Measurements from ENCODE around the gene SPATA12.
A peak's percentile ranks its signal among the peaks of the same experiment; 100 is the strongest.
"Not testable (repeated sequence)": the region's sequence is repeated elsewhere in the genome, so short reads cannot be mapped to it uniquely, and the experiment has no call there.

SPATA12 gene

DNA sequence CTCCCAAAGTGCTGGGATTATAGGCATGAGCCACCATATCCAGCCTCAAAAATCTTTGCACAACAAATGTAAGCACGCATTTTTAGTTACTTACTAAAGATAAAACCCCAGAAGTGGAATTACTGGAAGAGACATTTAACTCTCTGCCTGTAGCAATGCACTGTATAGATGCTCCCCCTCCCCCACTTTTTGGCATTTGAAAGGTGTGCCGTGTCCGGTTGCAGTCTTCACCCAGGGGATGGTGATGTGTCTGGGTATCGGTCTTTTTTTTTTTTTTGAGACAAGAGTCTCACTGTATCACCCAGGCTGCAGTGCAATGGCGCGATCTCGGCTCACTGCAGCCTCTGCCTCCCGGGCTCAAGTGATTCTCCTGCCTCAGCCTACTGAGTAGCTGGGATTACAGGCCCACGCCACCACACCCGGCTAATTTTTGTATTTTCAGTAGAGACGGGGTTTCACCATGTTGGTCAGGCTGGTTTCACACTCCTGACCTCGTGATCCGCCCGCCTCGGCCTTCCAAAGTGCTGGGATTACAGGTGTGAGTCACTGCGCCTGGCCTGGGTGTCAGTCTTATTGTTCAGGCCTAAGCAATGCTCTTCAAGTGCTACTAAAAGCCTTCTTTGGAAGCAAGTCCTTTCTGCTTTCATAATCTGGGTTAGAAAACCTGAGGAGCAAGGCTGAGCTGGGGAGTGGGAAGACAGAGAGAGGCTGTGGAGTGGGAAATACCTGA lies 23.0 kb downstream of the SPATA12 start:
- DNase-seq (ENCODE audit: low read depth in 2 of 2) = not testable (repeated sequence)

- DNase-seq (ENCODE audit: low read depth in 2 of 2) = no peak
These were observed 24.7 kb downstream of the SPATA12 start for GRCh38 chr3:57085211-57085610.

DNA sequence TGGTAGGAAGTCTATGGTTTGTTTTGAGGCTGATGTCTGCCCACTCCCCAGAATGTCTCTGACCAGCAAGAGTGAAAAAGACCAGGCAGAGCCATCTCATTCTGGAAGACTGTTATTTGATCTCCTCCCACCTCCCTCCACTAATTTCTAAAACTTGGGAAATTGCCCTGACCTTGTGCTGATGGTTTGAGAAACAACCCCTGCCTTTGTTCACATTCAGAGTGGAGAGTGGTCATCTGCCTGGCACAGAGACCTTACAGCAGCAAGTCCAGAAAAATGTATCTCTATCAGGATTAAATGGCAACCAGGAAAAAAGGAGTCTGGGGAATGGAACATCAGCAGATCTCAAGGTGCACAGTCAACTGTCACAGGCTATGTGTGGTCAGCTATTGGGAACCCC lies 25.7 kb downstream of the SPATA12 start:
- no peak for DNase-seq (ENCODE audit: low read depth in 2 of 2)

GRCh38 chr3:57087361-57088092 lies 27.1 kb downstream of the SPATA12 start:
- no peak for DNase-seq (ENCODE audit: low read depth in 2 of 2)

GRCh38 chr3:57088503-57088902 lies 28.0 kb downstream of the SPATA12 start:
- DNase-seq (ENCODE audit: low read depth in 2 of 2) = no peak

GRCh38 chr3:57089043-57089442 lies 28.6 kb downstream of the SPATA12 start:
- no peak for DNase-seq (ENCODE audit: low read depth in 2 of 2)

GRCh38 chr3:57091521-57092273 lies 31.2 kb downstream of the SPATA12 start:
- DNase-seq (ENCODE audit: low read depth in 2 of 2) = no peak

GRCh38 chr3:57093489-57093888 lies 33.0 kb downstream of the SPATA12 start:
- DNase-seq (ENCODE audit: low read depth in 2 of 2) = no peak

DNA sequence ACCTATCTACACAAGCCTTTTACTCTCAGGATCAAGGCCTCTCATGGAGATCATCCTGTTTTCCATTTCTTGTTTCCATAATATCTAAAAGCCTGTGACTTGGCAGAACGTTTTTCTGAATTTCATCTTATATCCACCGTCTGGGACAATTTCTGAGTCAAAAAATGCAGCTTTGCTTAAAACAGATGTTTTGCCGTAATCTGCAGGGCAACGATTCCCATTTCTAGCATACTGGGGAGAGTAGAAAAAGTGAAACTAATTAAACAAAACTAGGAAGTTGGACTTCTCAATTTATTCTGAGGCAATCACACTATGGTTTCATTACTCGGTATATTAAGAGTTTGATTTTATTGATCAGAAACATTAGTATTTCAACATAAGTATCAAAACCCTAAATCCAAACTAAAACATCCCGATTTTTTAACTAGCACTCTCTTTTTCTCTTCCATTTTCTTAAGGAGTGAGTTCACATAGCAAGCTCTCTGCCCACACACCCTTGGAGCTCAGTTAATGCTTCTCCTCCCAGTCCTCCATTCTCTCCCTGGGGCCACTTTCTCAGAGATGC lies 33.6 kb downstream of the SPATA12 start:
- DNase-seq (ENCODE audit: low read depth in 2 of 2) = no peak

- no peak for DNase-seq (ENCODE audit: low read depth in 2 of 2)
These were observed 34.1 kb downstream of the SPATA12 start for GRCh38 chr3:57094575-57094974.

DNA sequence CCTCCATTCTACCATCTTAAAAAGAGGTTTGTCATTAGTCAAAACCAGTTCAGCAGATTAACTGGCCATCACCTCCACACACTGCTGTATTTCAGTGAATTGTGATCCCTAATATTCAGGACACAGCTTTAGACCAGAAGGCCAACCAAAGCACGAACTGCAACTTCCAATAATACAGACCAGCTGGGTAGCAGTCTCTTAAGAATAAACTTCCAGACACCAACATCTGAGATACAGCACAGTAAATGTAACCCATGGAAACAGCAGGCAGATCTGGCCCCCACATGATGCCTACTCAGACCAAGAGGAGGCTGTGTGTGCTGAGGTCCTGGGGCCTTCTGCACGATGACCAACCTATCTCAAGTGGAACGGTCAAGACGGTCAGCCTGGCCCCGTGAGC lies 34.9 kb downstream of the SPATA12 start:
- no peak for DNase-seq (ENCODE audit: low read depth in 2 of 2)

DNA sequence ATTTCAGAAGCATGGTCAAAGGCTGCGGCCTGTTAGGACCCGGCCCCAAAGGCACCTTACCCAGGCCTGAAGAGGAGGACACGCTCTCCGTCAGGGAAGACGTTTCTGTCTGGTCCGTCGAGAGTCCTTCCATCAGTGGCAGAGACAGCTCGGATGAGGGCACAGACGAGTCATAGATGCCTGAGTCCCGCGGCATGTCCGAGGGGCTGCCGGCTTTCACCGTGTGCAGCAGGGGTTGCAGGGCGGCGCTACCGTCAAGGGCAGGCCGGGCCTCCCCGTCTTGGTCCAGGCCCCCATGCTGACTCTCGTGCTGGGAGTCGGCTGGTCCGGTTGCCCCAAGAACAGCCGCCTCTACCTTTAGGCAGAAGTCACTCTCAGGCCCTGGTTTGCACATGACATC lies 37.1 kb downstream of the SPATA12 start:
- DNase-seq (ENCODE audit: low read depth in 2 of 2) = no peak

- no peak for DNase-seq (ENCODE audit: low read depth in 2 of 2)
These were observed 38.2 kb downstream of the SPATA12 start for GRCh38 chr3:57098418-57099310.

GRCh38 chr3:57100046-57100695 lies 39.7 kb downstream of the SPATA12 start:
- peak; percentile 40 to 50 for DNase-seq (ENCODE audit: low read depth in 2 of 2)

- no peak for DNase-seq (ENCODE audit: low read depth in 2 of 2)
These were observed 45.1 kb downstream of the SPATA12 start for GRCh38 chr3:57105585-57105984.

DNA sequence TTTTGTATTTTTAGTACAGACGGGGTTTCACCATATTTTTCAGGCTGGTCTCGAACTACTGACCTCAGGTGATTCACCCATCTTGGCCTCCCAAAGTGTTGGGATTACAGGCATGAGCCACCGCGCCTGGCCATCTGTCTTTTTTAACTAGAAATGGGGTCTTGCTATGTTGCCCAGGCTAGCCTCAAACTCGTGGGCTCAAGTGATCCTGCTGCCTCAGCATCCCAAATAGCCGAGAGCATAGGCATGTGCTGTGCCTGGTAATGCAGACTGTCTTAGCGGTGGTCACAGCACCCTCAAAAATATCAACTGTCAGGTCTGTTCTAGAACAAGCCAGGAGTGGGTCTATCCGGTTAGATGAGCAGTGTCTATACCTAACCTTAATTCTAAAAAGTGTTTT lies 48.2 kb downstream of the SPATA12 start:
- DNase-seq (ENCODE audit: low read depth in 2 of 2) = no peak

DNA sequence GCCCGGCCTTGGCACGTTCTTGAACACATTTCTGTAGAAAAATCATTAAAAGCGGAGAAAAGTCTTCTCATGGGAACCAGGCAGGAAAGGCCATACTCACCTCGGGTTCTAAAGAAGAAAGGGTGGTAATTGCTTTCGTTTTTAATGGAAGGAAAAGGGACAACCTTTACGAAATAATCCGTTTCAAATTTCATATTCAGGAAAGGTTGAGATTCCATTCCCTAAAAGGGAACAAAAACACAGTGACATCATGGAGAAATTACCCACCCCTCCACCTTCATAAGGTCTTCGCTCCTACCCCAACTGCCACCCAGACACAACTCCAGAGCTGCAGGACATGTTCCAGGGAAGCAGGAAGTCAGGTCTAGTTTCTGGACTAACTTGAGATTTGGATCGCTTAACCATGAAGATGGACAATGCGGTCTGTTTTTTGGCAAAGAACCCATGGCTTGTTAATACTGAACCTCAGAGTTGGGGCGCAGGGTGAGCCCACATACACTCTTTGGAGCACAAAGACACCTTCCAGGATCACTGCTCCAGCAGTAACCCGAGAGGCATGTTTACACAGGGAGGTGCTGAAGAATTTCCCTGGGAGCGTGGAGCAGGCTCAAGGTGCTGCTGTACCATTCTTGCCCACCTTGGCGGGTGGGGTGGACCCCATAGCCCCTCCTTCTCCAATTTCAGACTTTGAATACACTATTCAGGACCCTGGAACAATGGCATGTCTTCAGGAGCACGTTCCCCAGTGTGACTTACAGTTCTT lies 49.2 kb downstream of the SPATA12 start:
- no peak for DNase-seq (ENCODE audit: low read depth in 2 of 2)

- no peak for DNase-seq (ENCODE audit: low read depth in 2 of 2)
These were observed 49.8 kb downstream of the SPATA12 start for GRCh38 chr3:57110214-57110613.

DNA sequence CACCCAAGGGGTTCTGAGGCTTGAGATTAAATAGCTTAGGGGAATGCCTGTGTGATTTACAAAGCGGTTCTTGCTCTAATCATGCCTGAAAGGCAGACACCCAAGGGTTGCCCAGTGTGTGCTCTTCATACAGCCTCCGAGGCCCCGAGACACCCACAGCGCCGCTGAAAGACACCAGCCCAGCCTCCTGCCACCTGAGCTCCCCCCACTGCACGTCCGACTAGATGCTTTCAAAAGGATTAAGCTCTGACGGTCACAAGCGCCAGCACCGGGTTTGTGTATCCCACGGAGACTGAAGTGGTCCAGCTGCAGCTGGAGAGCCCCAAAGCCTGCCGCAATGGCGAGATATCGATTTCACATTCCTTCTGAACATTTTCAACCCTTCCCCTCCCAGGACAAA lies 50.3 kb downstream of the SPATA12 start:
- no peak for DNase-seq (ENCODE audit: low read depth in 2 of 2)

DNA sequence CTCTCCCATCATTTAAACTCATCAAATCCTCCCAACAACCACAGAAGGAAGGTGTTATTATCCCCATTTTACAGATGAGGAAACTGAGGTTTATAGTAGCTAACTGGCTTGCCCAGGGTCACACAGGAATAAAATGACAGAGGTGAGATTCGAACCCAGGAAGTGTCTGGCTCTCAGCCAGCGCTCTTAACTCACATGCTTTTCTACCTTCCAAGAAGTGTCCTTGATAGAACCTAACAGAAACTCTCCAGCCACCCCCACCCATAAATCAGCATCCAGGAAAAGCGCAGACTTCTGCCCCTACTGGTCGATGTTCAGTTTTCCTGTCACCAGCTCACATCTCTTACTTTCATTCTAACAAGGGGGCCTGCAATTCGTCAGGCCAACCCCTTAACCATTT lies 51.7 kb downstream of the SPATA12 start:
- no peak for DNase-seq (ENCODE audit: low read depth in 2 of 2)

All from stimulated activated CD4-positive, alpha-beta T cell treated with anti-CD3 and anti-CD28 coated beads, Interleukin-15, amount 100 ng/mL, for 48 hours (primary cell).